Lung (tissue), 12 donors: Measurements from ENCODE around the gene F2RL3. TPM values are rescaled to one million over a fixed set of nuclear protein-coding genes. Genes with fewer than 3 reads are reported as not detected.
"Not testable (repeated sequence)": the region's sequence is repeated elsewhere in the genome, so short reads cannot be mapped to it uniquely, and the experiment has no call there.

Source experiments
- ATAC-seq: fragments of 200-7000 bp; cut with Tn5 transposase; one replicate; pipeline ENCODE4 v1.9.1; 2020; ENCODE audit warnings: moderate number of reproducible peaks; ENCODE audit not compliant: insufficient read depth, low FRiP score
- DNase-seq, 3 donors: peaks; one replicate each; pipeline ENCODE4 v3.0.0-alpha.2; 2013 to 2017
- H3K27ac ChIP-seq, 2 donors: one replicate each; pipeline ENCODE4 v1.5.1; 2013; ENCODE audit warnings: mild to moderate bottlenecking in 2 of 2, moderate library complexity in 2 of 2, control low read depth in 1 of 2, inconsistent platforms in 1 of 2, low read depth in 1 of 2, low read length in 1 of 2
- H3K27me3 ChIP-seq, 3 donors: one replicate each; pipeline ENCODE4 v1.5.1; 2013; ENCODE audit warnings: low read length in 2 of 3; ENCODE audit not compliant: control insufficient read depth in 3 of 3, insufficient read depth in 3 of 3
- H3K36me3 ChIP-seq, 4 donors: one replicate each; pipeline ENCODE4 v1.5.1; 2013; ENCODE audit warnings: low read length in 4 of 4, mild to moderate bottlenecking in 1 of 4, moderate library complexity in 1 of 4; ENCODE audit not compliant: control insufficient read depth in 4 of 4, insufficient read depth in 4 of 4
- H3K4me1 ChIP-seq, 5 donors: one replicate each; pipeline ENCODE4 v1.5.1; 2013; ENCODE audit warnings: low read length in 5 of 5, mild to moderate bottlenecking in 2 of 5, moderate library complexity in 1 of 5; ENCODE audit not compliant: control insufficient read depth in 5 of 5, insufficient read depth in 5 of 5
- H3K4me3 ChIP-seq: one replicate; pipeline ENCODE4 v1.5.1; 2013; ENCODE audit warnings: mild to moderate bottlenecking, control low read depth, moderate library complexity
- H3K9ac ChIP-seq, 2 donors: one replicate each; pipeline ENCODE4 v1.5.1; 2013; ENCODE audit warnings: low read length in 2 of 2, control low read depth in 1 of 2; ENCODE audit not compliant: insufficient read depth in 1 of 2
- H3K9me3 ChIP-seq, 4 donors: one replicate each; pipeline ENCODE4 v1.5.1; 2013; ENCODE audit warnings: low read length in 3 of 4, mild to moderate bottlenecking in 1 of 4, moderate library complexity in 1 of 4; ENCODE audit not compliant: control insufficient read depth in 4 of 4, insufficient read depth in 3 of 4
- WGBS, 2 donors: extraction: QIAGEN DNeasy Blood & Tissue Kit; methylation state at CpG; one replicate each; pipeline ENCODE4 v1.1.7; 2013; 5-methylcytosine and 5-hydroxymethylcytosine counted together
- polyA plus RNA-seq, 2 donors: library from polyadenylated mRNA; stranded (reverse); fragments of 200-250 nt; gene quantifications; one replicate each; pipeline ENCODE4 v1.2.1, GENCODE V29; 2013
- total RNA-seq, 2 donors: library from RNA; depleted of rRNA in 1 of 2; stranded (reverse); fragments of >200 nt in 1 of 2; gene quantifications; one replicate each; pipeline ENCODE4 v1.2.1, GENCODE V29; 2014 to 2021
- TF ChIP-seq, protein P1 (sequence below): IDR thresholded peaks from 2 replicates; pipeline ENCODE4 v1.5.1; 2012; ENCODE audit warnings: mild to moderate bottlenecking; ENCODE audit errors: control extremely low read depth, extremely low read depth
- donor health status: control.
- donor health status: control.
- donor health status: Bipolar disorder and iron deficiency.
- donor health status: healthy.
- donor health status: DM: yes; HTN: yes; CAD: no.

Gene F2RL3
- total and polyA plus RNA-seq, 4 donors: 5.8 to 76.8 (median 53.0) TPM

GRCh38 chr19:16872728-16873127 is 16.1 kb upstream of the F2RL3 start:
- Histone ChIP-seq H3K27ac (peak overlapping the region; percentile 33 to 76), H3K27me3 (no peaks in the 10 kb centered on the region), H3K9me3 (peaks cover 0 to 2% (median 0%) of the 10 kb centered on the region in 4 donors), H3K4me1 (peaks cover 0 to 25% (median 0%) of the 10 kb centered on the region in 5 donors), H3K4me3 (no peak overlapping the region), H3K9ac (no peak overlapping the region), H3K36me3 (peaks cover 10 to 68% (median 23%) of the 10 kb centered on the region in 4 donors)
- DNase-seq (no peak), ATAC-seq (no peak)
- TF ChIP-seq, protein P1, sequence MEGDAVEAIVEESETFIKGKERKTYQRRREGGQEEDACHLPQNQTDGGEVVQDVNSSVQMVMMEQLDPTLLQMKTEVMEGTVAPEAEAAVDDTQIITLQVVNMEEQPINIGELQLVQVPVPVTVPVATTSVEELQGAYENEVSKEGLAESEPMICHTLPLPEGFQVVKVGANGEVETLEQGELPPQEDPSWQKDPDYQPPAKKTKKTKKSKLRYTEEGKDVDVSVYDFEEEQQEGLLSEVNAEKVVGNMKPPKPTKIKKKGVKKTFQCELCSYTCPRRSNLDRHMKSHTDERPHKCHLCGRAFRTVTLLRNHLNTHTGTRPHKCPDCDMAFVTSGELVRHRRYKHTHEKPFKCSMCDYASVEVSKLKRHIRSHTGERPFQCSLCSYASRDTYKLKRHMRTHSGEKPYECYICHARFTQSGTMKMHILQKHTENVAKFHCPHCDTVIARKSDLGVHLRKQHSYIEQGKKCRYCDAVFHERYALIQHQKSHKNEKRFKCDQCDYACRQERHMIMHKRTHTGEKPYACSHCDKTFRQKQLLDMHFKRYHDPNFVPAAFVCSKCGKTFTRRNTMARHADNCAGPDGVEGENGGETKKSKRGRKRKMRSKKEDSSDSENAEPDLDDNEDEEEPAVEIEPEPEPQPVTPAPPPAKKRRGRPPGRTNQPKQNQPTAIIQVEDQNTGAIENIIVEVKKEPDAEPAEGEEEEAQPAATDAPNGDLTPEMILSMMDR: no peak
- WGBS, 2 donors: 93 to 98% methylated on average over 21 of the region's 21 CpGs

DNA sequence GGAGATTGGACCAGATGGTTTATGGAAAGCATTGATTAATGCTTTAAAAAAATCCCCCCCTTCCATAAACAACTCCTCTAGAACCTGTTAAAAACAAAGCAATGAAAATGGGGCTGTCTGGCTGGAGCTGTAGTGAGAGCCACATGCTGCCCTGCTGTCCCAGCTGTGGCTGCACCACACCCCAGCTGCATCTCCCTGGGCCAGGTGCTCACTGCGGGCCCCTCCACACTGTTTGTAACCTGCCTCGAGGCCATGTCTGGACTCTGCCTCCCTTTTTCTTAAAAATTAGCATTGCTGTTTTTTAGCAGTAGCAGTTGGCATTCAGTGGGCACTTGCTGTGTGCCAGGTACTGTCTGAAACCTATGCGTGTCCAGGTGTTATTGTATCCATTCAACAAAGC is 15.2 kb upstream of the F2RL3 start:
- no peaks in the 10 kb centered on the region for H3K27me3 ChIP-seq
- H3K9me3 ChIP-seq: peaks cover 0 to 2% (median 0%) of the 10 kb centered on the region in 4 donors
- H3K9ac ChIP-seq: no peak overlapping the region
- no peak for ATAC-seq
- peaks cover 10 to 68% (median 24%) of the 10 kb centered on the region in 4 donors for H3K36me3 ChIP-seq
- TF ChIP-seq, protein P1: no peak
- H3K27ac ChIP-seq: peak overlapping the region in 1 of 2 donors; percentile 55
- no peak overlapping the region for H3K4me3 ChIP-seq
- WGBS, 2 donors: 90 to 100% methylated on average over 3 of the region's 3 CpGs
- DNase-seq: no peak
- H3K4me1 ChIP-seq: peaks cover 0 to 27% (median 0%) of the 10 kb centered on the region in 5 donors

DNA sequence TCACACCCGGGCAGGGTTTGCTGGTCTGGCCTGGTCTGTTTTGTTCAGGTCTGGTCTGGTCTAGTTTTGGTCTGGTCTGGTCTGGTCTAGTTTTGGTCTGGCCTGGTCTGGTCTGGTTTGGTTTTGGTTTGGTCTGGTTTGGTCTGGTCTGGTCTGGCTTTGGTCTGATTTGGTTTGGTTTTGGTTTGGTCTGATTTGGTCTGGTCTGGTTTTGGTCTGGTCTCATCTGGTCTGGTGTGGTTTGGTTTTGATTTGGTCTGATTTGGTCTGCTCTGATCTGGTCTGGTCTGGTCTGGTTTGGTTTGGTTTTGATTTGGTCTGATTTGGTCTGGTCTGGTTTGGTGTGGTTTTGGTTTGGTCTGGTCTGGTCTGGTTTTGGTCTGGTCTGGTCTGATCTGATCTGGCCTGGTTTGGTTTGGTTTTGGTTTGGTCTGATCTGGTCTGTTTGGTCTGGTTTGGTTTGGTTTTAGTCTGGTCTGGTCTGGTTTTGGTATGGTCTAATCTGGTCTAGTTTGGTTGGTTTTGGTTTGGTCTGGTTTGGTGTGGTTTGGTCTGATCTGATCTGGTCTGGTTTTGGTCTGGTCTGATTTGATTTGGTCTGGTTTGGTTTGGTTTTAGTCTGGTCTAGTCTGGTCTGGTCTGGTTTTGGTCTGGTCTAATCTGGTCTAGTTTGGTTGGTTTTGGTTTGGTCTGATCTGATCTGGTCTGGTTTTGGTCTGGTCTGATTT is 14.4 kb upstream of the F2RL3 start:
- DNase-seq: no peak
- ATAC-seq: no peak
- Histone ChIP-seq H3K4me3 (no peak overlapping the region), H3K9ac (no peak overlapping the region), H3K4me1 (peaks cover 0 to 33% (median 0%) of the 10 kb centered on the region in 5 donors), H3K36me3 (peaks cover 13 to 68% (median 27%) of the 10 kb centered on the region in 4 donors), H3K27me3 (no peaks in the 10 kb centered on the region), H3K27ac (peak overlapping the region in 1 of 2 donors; percentile 55), H3K9me3 (peaks cover 0 to 2% (median 0%) of the 10 kb centered on the region in 4 donors)
- TF ChIP-seq, protein P1: no peak
- WGBS, 2 donors: 86 to 97% methylated on average over 1 of the region's 1 CpG

- ATAC-seq, DNase-seq, H3K9me3 ChIP-seq, H3K9ac ChIP-seq, H3K27me3 ChIP-seq, H3K4me3 ChIP-seq: not testable (repeated sequence)
- Histone ChIP-seq H3K4me1 (peaks cover 0 to 34% (median 0%) of the 10 kb centered on the region in 5 donors), H3K27ac (peak overlapping the region in 1 of 2 donors; percentile 18), H3K36me3 (peaks cover 9 to 67% (median 29%) of the 10 kb centered on the region in 4 donors)
Measured at GRCh38 chr19:16874978-16875299, 13.9 kb upstream of the F2RL3 start.
